NCI-H2196 treated with DMSO at 0.1 percent for 48 hours (cell line): ENCODE measurements around the gene CYBC1.

Experiments used
- DNase-seq: peaks from one replicate; lab custom pipeline; 2025; ENCODE audit not compliant: unreplicated experiment; lab: John Stamatoyannopoulos, UW

CYBC1 gene

GRCh38 chr17:82411396-82412053 lies 39.0 kb downstream of the CYBC1 start:
- no peak for DNase-seq

- DNase-seq, result no peak
Measured at GRCh38 chr17:82410014-82410716, 40.4 kb downstream of the CYBC1 start.

- DNase-seq, result no peak
Measured at GRCh38 chr17:82408938-82409318, 41.6 kb downstream of the CYBC1 start.

- DNase-seq, result no peak
Measured at GRCh38 chr17:82408288-82408937, 42.1 kb downstream of the CYBC1 start.

GRCh38 chr17:82407255-82407654 lies 43.3 kb downstream of the CYBC1 start:
- no peak for DNase-seq

GRCh38 chr17:82406131-82406671 lies 44.4 kb downstream of the CYBC1 start:
- DNase-seq, result no peak

- DNase-seq, result no peak
Measured at GRCh38 chr17:82405051-82405450, 45.5 kb downstream of the CYBC1 start.

- DNase-seq, result no peak
Measured at GRCh38 chr17:82403662-82404660, 46.6 kb downstream of the CYBC1 start.

- no peak for DNase-seq
Measured at GRCh38 chr17:82402865-82403264, 47.7 kb downstream of the CYBC1 start.

GRCh38 chr17:82400830-82401229 lies 49.7 kb downstream of the CYBC1 start:
- no peak for DNase-seq

- no peak for DNase-seq
Measured at GRCh38 chr17:82400206-82400605, 50.3 kb downstream of the CYBC1 start.

- DNase-seq, result peak; percentile 81
Measured at GRCh38 chr17:82399601-82400101, 50.9 kb downstream of the CYBC1 start.

GRCh38 chr17:82399041-82399441 lies 51.5 kb downstream of the CYBC1 start:
- no peak for DNase-seq

- no peak for DNase-seq
Measured at GRCh38 chr17:82397449-82398335, 52.9 kb downstream of the CYBC1 start.

- DNase-seq, result no peak
Measured at GRCh38 chr17:82396601-82397435, 53.7 kb downstream of the CYBC1 start.

GRCh38 chr17:82394278-82394677 lies 56.3 kb downstream of the CYBC1 start:
- DNase-seq, result no peak

- DNase-seq, result no peak
Measured at GRCh38 chr17:82392941-82393340, 57.6 kb downstream of the CYBC1 start.
